Motor neuron (in vitro differentiated cells): ENCODE measurements around the gene C6orf120. TPM values are rescaled to one million over a fixed set of nuclear protein-coding genes. Genes with fewer than 3 reads are reported as not detected.
"Not testable (repeated sequence)": the region's sequence is repeated elsewhere in the genome, so short reads cannot be mapped to it uniquely, and the experiment has no call there.

Source experiments
- ATAC-seq, 8 experiments: fragments of 200-7000 bp; cut with Tn5 transposase; replicated peaks in 6 of 8; 2 replicates each; pipeline ENCODE4 v1.8.0; 2021; ENCODE audit warnings: mild to moderate bottlenecking in 8 of 8, moderate library complexity in 8 of 8
- H3K27ac ChIP-seq, 2 donors: fragments of 250-450 bp; sonication (Bioruptor Pico); 2 replicates each; pipeline ENCODE4 v1.9.0; 2021; ENCODE audit warnings: antibody characterized with exemption in 2 of 2, mild to moderate bottlenecking in 2 of 2, moderate library complexity in 1 of 2
- H3K4me1 ChIP-seq, 2 donors: fragments of 250-450 bp; sonication (Bioruptor Pico); replicated peaks in 1 of 2; 2 replicates each; pipeline ENCODE4 v1.6.1; 2021; ENCODE audit warnings: antibody characterized with exemption in 2 of 2, mild to moderate bottlenecking in 2 of 2, moderate library complexity in 1 of 2
- H3K4me3 ChIP-seq, 5 donors: fragments of 250-450 bp; sonication (Bioruptor Pico); 2 replicates each; pipeline ENCODE4 v1.9.0; 2021; ENCODE audit warnings: antibody characterized with exemption in 5 of 5, mild to moderate bottlenecking in 5 of 5, moderate library complexity in 4 of 5
- WGBS, 10 experiments: fragments of 450-650 bp; shearing (Covaris generic); methylation state at CpG; one replicate each; pipeline ENCODE4 v1.0.0; 2022; 5-methylcytosine and 5-hydroxymethylcytosine counted together
- in situ Hi-C, 9 experiments: fragments of 400-800 bp; cut with MboI; loops; one replicate each; pipeline ENCODE4 v1.15.0; 2021; ENCODE audit warnings: low sequenced_read_pairs in 9 of 9, low pct_unique_long_range_greater_than_20kb in 2 of 9; ENCODE audit not compliant: unreplicated experiment in 9 of 9
- total RNA-seq, 8 experiments: library from RNA; unstranded; fragments of 300-600 nt; gene quantifications; 2 replicates each; pipeline versions ENCODE4 v1.2.3 to v1.2.4, GENCODE V29; 2022

C6orf120 gene
- total RNA-seq, 8 experiments from 2014 or later: 16.7 to 51.1 (median 28.8) TPM

GRCh38 chr6:169692516-169692915, 9.4 kb upstream of the C6orf120 start:
- in situ Hi-C loops: no loop called here
- peak in 1 of 8 experiments; percentile 61 for ATAC-seq
- Histone ChIP-seq H3K4me3 (no peak overlapping the region), H3K27ac (no peak overlapping the region), H3K4me1 (no peaks in the 10 kb centered on the region)
- 80% methylated on average over 1 of the region's 3 CpGs; no CpG with 5 or more reads in 9 of the 10 experiments for WGBS, 10 experiments

- ATAC-seq: no peak
- Histone ChIP-seq H3K4me3 (no peak overlapping the region), H3K27ac (no peak overlapping the region), H3K4me1 (peaks cover 1 to 3% of the 10 kb centered on the region in 2 donors)
- in situ Hi-C loops: no loop called here
- 51 to 100% (median 97%) methylated on average over 2 to 5 of the region's 5 CpGs; no CpG with 5 or more reads in 1 of the 10 experiments for WGBS, 10 experiments
Observed at GRCh38 chr6:169695131-169695530, 6.8 kb upstream of the C6orf120 start.

GRCh38 chr6:169697115-169697514, 4.8 kb upstream of the C6orf120 start:
- ATAC-seq, in situ Hi-C loops, H3K4me3 ChIP-seq, H3K27ac ChIP-seq: not testable (repeated sequence)
- peaks cover 10% of the 10 kb centered on the region in 2 donors for H3K4me1 ChIP-seq
- 70 to 100% (median 95%) methylated on average over 1 to 9 of the region's 10 CpGs for WGBS, 10 experiments

GRCh38 chr6:169700296-169700695, 1.6 kb upstream of the C6orf120 start:
- peak in 1 of 8 experiments; percentile 0 for ATAC-seq
- no peak overlapping the region for H3K27ac ChIP-seq
- peak overlapping the region in 3 of 5 donors; percentile 71 to 96 (median 95) for H3K4me3 ChIP-seq
- peaks cover 26 to 35% of the 10 kb centered on the region in 2 donors for H3K4me1 ChIP-seq
- in situ Hi-C loops: no loop called here
- 0 to 43% (median 12%) methylated on average over 2 to 5 of the region's 5 CpGs; no CpG with 5 or more reads in 2 of the 10 experiments for WGBS, 10 experiments

- in situ Hi-C loops: no loop called here
- WGBS, 10 experiments: 0 to 8% (median 0%) methylated on average over 1 to 33 of the region's 54 CpGs; no CpG with 5 or more reads in 2 of the 10 experiments
- ATAC-seq: peak in 2 of 8 experiments; percentile 2 to 5
- H3K27ac ChIP-seq: peak overlapping the region; percentile 91 to 94
- H3K4me3 ChIP-seq: peak overlapping the region; percentile 71 to 96 (median 95)
- peaks cover 26 to 41% of the 10 kb centered on the region in 2 donors for H3K4me1 ChIP-seq
Observed at GRCh38 chr6:169701311-169701953, 494 bp upstream of the C6orf120 start.

- in situ Hi-C loops: no loop called here
- ATAC-seq: peak in 1 of 8 experiments; percentile 3
- WGBS, 10 experiments: 0 to 32% (median 2%) methylated on average over 1 to 20 of the region's 22 CpGs; no CpG with 5 or more reads in 2 of the 10 experiments
- Histone ChIP-seq H3K27ac (peak overlapping the region; percentile 91 to 94), H3K4me1 (peaks cover 26 to 41% of the 10 kb centered on the region in 2 donors), H3K4me3 (peak overlapping the region; percentile 71 to 96 (median 95))
Observed at GRCh38 chr6:169702840-169703246, 917 bp downstream of the C6orf120 start.

- in situ Hi-C loops: no loop called here
- peak in 3 of 8 experiments; percentile 42 to 69 (median 61) for ATAC-seq
- Histone ChIP-seq H3K27ac (no peak overlapping the region), H3K4me1 (peaks cover 16 to 31% of the 10 kb centered on the region in 2 donors), H3K4me3 (no peak overlapping the region)
- 67 to 100% (median 100%) methylated on average over 1 to 2 of the region's 2 CpGs; no CpG with 5 or more reads in 3 of the 10 experiments for WGBS, 10 experiments
Observed at GRCh38 chr6:169707772-169708171, 5.8 kb downstream of the C6orf120 start.

- Histone ChIP-seq H3K4me3 (no peak overlapping the region), H3K4me1 (peaks cover 5 to 17% of the 10 kb centered on the region in 2 donors), H3K27ac (no peak overlapping the region)
- in situ Hi-C loops: no loop called here
- no peak for ATAC-seq
Observed at GRCh38 chr6:169709293-169709692, 7.4 kb downstream of the C6orf120 start.

- no peak for ATAC-seq
- Histone ChIP-seq H3K27ac (no peak overlapping the region), H3K4me1 (peaks cover 1 to 10% of the 10 kb centered on the region in 2 donors), H3K4me3 (no peak overlapping the region)
- WGBS, 10 experiments: 40 to 89% (median 71%) methylated on average over 1 to 3 of the region's 3 CpGs; no CpG with 5 or more reads in 1 of the 10 experiments
- in situ Hi-C loops: no loop called here
Observed at GRCh38 chr6:169710009-169710408, 8.1 kb downstream of the C6orf120 start.

- no peak for ATAC-seq
- H3K27ac ChIP-seq: no peak overlapping the region
- in situ Hi-C loops: no loop called here
- 100% methylated on average over 1 to 2 of the region's 2 CpGs; no CpG with 5 or more reads in 5 of the 10 experiments for WGBS, 10 experiments
- no peak overlapping the region for H3K4me3 ChIP-seq
- no peaks in the 10 kb centered on the region for H3K4me1 ChIP-seq
Observed at GRCh38 chr6:169714178-169714577, 12.3 kb downstream of the C6orf120 start.

GRCh38 chr6:169714595-169714994, 12.7 kb downstream of the C6orf120 start:
- no peak overlapping the region for H3K27ac ChIP-seq
- 91 to 100% (median 98%) methylated on average over 3 to 9 of the region's 9 CpGs for WGBS, 10 experiments
- no peak overlapping the region for H3K4me3 ChIP-seq
- no peak for ATAC-seq
- in situ Hi-C loops: no loop called here
- H3K4me1 ChIP-seq: no peaks in the 10 kb centered on the region

- H3K4me3 ChIP-seq: no peak overlapping the region
- in situ Hi-C loops: no loop called here
- WGBS, 10 experiments: 92 to 100% (median 100%) methylated on average over 1 to 4 of the region's 4 CpGs
- no peak overlapping the region for H3K27ac ChIP-seq
- H3K4me1 ChIP-seq: peaks cover 12 to 16% of the 10 kb centered on the region in 2 donors
- ATAC-seq: no peak
Observed at GRCh38 chr6:169719117-169719516, 17.2 kb downstream of the C6orf120 start.

GRCh38 chr6:169720207-169720855, 18.4 kb downstream of the C6orf120 start:
- H3K27ac ChIP-seq: no peak overlapping the region
- in situ Hi-C loops: no loop called here
- H3K4me3 ChIP-seq: no peak overlapping the region
- no peak for ATAC-seq
- WGBS, 10 experiments: 86 to 100% (median 95%) methylated on average over 1 to 3 of the region's 3 CpGs; no CpG with 5 or more reads in 1 of the 10 experiments
- H3K4me1 ChIP-seq: peaks cover 14 to 16% of the 10 kb centered on the region in 2 donors
